Forelimb muscle (tissue), 1 donor: ENCODE results near the gene ITGA5. TPM values are rescaled to one million over a fixed set of nuclear protein-coding genes. Genes with fewer than 3 reads are reported as not detected.

Source experiments
- DNase-seq: peaks from one replicate; pipeline ENCODE4 v3.0.0-alpha.2; 2013; ENCODE audit warnings: low read depth
- polyA plus RNA-seq: library from polyadenylated mRNA; unstranded; fragments of 120-200 nt; gene quantifications from one replicate; pipeline ENCODE4 v1.2.1, GENCODE V29; 2013; ENCODE audit not compliant: insufficient read length

The ITGA5 gene
- polyA plus RNA-seq, 1 donor: 98.8 TPM

- DNase-seq: no peak
Measured at GRCh38 chr12:54389134-54389508, 29.9 kb downstream of the ITGA5 start.

DNA sequence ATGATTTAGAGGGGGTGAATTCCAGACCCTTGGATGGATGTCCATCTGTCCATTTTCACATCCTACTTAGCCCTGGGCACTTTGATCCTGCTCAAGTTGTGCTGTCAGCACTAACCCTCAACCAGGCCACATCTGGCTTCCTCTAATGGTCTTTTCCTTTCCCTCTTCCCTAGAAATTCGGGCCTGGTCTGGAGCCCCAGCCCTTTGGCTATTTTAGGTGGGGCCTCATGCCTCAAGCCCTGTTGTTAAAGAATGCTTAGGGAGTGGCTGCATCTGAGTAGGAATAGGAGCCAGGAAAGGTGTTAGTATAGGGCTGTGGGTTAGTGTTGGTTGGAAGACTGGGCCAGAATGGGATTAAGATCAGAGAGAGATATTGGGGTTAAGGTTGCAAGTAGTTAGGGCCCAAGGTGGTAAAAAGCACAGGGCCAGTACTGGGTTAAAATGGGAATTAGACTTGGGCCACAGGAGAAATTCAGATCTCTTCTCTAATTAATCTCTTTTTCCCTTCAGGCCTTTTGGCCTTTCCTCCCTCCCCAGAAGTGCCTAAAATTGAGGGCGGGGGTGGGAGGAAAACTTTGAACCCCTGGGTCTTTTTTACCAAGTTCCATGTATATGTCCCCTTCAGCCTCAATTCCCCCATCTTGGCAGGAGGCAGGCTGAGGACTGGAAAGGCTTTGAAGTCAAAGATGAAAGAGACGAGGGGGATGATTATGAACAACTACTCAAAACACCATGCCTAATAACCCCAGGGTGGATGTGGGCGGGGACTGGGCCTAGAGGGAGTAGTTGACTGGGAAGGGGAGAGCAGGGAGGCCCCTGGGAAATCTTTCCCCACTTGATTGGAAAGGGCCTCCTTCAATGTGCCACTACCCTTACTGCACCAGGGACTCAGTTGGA, 30.6 kb downstream of the ITGA5 start:
- no peak for DNase-seq

DNA sequence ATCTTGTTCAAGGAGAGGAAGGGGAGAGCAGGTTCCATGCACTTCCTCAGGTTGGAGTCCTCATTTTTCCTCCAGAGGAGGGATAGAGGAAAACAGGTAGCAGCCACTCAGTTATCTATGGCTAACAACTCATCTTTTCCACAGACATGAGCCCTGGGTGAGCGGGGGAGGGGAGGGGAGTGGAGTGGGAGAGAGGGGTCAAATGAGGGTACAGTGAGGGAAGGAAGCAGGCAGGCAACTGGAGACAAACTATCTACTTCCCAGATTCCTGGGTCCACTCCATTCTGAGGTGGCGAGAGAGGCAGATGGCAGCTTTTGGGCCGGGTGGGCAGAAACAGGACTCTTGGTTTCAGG, 32.0 kb downstream of the ITGA5 start:
- DNase-seq: no peak

- DNase-seq: no peak
Measured at GRCh38 chr12:54386403-54387113, 32.5 kb downstream of the ITGA5 start.

- no peak for DNase-seq
Measured at GRCh38 chr12:54385251-54385914, 33.7 kb downstream of the ITGA5 start.

- DNase-seq: no peak
Measured at GRCh38 chr12:54384591-54385041, 34.5 kb downstream of the ITGA5 start, which contains the start of gene ZNF385A. ZNF385A (minus strand) TSS chr12:54384733; CDS start chr12:54384514, 219 bp downstream.

GRCh38 chr12:54383041-54383609, 35.9 kb downstream of the ITGA5 start:
- no peak for DNase-seq

GRCh38 chr12:54381136-54381535, 37.9 kb downstream of the ITGA5 start:
- DNase-seq: no peak

DNA sequence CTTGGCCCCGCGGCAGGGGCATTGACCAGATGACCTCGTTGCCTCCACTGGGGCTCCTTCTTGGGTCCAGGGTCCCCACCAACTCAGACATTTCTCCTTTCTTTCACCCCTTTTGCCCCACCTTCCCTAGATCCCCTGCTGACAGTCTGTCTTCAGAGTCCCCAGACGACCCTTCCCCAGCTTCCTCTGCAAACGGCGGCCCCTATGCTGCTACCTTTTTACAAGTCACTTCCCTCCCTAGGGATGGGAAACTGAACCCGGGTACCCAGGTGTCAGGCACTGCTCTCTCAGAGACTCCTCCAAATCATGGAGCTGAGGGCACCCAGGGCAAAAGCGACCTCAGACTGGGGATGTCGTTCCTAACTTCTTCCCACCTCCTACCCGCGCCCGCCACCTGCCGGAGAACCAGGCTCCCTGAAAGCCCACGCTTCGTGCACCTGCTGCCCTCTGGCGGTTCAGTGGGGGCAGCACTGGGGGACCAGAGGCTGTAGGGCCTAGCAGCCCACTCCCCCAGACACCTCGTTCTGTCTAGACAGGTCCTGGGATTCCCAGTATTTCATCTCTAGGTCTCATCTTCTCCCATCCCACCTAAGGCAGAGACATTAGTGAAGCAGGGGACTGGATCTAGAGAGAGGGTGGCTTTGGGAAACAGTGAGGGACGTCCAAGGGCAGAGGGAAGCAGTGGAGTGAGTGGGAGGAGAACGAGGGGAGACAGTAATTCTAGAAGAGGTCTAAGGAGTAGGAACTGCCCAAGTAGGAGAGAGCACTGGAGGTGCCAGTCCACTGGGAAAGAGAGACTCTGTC, 39.5 kb downstream of the ITGA5 start:
- DNase-seq: no peak

- no peak for DNase-seq
Measured at GRCh38 chr12:54378796-54379397, 40.2 kb downstream of the ITGA5 start.

- no peak for DNase-seq
Measured at GRCh38 chr12:54377797-54378515, 41.1 kb downstream of the ITGA5 start.

GRCh38 chr12:54377007-54377406, 42.1 kb downstream of the ITGA5 start:
- DNase-seq: no peak

DNA sequence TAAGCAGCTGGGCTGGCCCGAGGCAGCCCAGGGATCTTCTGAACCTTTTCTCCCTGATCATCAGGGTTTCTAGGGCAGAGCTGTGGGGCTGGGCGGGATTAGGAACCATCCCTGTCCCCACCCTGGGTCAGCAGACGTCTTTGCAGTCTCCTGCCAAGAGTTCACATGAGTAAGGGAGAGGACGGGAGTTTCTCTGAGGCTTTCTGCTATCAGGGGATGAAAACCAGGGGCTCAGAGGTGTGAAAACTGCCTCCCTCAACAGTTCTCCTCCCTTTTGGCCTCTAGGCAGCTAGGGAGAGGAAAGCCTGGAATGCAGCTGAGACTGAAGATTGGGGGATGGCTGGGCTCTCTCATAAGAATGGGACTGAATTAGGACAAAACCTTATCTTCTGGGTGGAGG, 42.5 kb downstream of the ITGA5 start:
- no peak for DNase-seq

DNA sequence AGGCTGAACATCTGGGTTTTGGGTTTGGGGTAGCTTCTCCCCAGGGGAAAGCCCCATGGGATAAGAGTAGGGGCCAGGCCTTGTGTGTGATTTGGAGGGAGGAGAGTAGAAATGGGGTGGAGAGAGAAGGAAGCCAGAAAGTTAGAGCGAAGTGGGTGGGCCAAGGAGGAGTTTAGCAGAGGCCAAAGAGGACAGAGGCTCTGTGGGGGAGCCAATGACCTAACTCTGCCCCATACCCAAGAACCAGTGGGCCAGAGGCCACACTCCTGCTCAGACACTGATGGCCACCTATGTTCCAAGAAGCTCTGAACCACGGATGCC, 43.8 kb downstream of the ITGA5 start:
- no peak for DNase-seq

DNA sequence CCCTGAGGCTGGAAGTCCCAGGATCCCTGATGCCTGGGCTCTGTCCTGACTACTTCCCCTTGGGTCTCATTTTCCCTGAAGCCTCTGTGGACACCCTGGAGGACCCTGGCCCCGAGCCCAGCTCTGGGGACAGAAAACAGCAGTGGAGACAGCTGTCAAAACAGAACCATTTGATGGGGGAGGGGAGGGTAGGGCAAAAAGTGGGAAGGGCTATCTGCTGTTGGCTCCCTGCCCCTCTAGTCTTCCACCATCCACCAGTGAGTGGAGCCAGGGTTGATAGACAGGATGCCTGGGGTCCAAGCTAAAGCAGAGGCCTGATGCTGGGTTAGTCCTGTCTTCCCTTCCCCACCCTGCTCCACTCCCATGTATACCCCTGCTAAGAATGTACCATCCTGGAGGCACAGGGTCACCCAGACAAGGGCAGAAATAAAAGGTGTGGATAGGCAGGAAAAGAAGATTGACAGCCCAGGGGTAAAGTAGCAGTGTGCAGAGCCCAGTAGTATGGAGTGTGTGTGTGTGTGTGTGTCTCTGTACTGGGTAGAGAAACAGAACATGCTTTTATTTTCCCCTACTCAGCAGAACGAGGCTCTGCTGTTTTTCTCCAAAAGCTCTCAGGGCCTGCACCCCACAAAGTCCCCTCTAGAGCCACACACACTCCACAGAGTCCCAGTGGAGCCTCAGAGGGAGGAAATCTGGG, 44.4 kb downstream of the ITGA5 start:
- DNase-seq: no peak

DNA sequence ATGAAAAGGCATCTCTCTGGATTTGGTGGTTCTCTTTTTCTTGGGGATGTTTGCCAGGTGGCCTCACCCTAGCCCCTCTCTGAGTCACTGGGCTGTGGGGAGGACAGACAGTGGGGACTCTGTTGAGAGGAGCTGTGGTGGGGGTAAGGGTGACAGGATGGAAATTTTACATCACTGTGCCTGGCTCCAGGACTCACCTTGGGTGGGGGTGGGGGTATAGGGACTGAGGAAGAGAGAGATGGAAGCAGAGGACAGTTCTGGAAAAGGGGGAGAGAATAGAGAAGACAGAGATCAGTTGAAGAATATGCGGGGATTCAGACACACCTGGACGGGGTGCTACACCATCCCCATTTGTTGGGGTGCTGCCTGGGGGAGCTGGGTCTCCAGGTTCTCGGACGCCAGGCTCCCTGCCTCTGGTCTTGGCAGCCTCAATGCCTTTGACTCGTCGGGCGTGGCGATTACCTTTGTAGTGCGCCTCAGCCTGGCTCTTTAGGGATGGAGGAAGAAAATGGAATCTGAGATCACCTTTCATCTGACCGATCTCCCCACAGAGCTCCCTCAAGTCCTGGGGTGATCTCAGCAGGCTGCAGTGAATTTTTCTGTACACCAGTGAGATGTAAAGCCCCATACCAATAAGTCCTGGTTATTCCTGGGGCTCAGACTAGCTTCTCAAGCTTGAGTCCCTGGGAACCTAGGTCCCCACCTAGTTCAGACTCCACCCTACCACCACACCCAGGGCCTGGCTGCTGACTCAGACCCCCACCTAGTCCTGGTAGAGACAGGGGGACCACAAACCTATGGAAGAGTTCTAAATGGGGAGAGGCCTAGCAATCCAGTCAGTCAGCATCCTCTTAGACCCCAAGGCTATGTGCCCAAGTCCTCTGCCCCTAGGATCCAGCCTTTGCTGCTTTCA, 45.2 kb downstream of the ITGA5 start:
- DNase-seq: no peak

GRCh38 chr12:54372113-54372806, 46.8 kb downstream of the ITGA5 start:
- no peak for DNase-seq
